H1 (cell line): ENCODE data around the gene TXK.

ENCODE experiments used
- BRCA1 ChIP-seq: IDR thresholded peaks from 2 replicates; pipeline ENCODE4 v1.6.1; 2012; ENCODE audit warnings: low read depth, low read length, improper control_type of control experiment
- CBX5 ChIP-seq: fragments of 300-800, 300-1000 bp; sonication (generic); IDR thresholded peaks from 2 replicates; pipeline ENCODE4 v1.7.1; 2016; ENCODE audit warnings: antibody characterized with exemption, low read length, low read depth
- CTCF ChIP-seq, 3 experiments: IDR thresholded peaks; 1 replicate in 2 of 3; 2 replicates in 1 of 3; pipeline versions ENCODE4 v1.5.1 to v1.6.1; 2011; ENCODE audit warnings: low read length in 3 of 3, mild to moderate bottlenecking in 3 of 3, inconsistent platforms in 2 of 3, low read depth in 1 of 3, moderate library complexity in 1 of 3; ENCODE audit not compliant: insufficient read depth in 1 of 3; ENCODE audit errors: control extremely low read depth in 1 of 3
- EGR1 ChIP-seq: IDR thresholded peaks from 2 replicates; pipeline ENCODE4 v1.6.1; 2011; ENCODE audit warnings: low read depth, low read length, borderline replicate concordance
- POLR2AphosphoS5 ChIP-seq: IDR thresholded peaks from 2 replicates; pipeline ENCODE4 v1.6.1; 2011; ENCODE audit warnings: low read depth, low read length
- TAF1 ChIP-seq: IDR thresholded peaks from 2 replicates; pipeline ENCODE4 v1.6.1; 2011; ENCODE audit warnings: mild to moderate bottlenecking, low read depth, low read length
- YY1 ChIP-seq: IDR thresholded peaks from 2 replicates; pipeline ENCODE4 v1.6.1; 2011; ENCODE audit warnings: low read depth, mild to moderate bottlenecking, low read length
- ZNF274 ChIP-seq: IDR thresholded peaks from 2 replicates; pipeline ENCODE4 v1.7.0; 2012; ENCODE audit warnings: low read length, borderline replicate concordance; ENCODE audit errors: extremely low read depth

GRCh38 chr4:48139691-48140090 lies 5.6 kb upstream of the TXK start:
- TF ChIP-seq CTCF (IDR thresholded peaks at IDR 0.05; ENCODE audit: control extremely low read depth in 1 of 3, insufficient read depth in 1 of 3, low read depth in 1 of 3, low read length in 3 of 3) (no peak), YY1 (no peak), TAF1 (no peak), POLR2AphosphoS5 (no peak), EGR1 (no peak), CBX5 (no peak), ZNF274 (no peak), BRCA1 (no peak)
